H1 (cell line): Measurements from ENCODE around the gene EGFLAM. TPM values are rescaled to one million over a fixed set of nuclear protein-coding genes. Genes with fewer than 3 reads are reported as not detected.

Source experiments
- CTCF ChIA-PET: fragments of 300-600 bp; sonication (Branson Sonifier 250); formaldehyde crosslinking; loops from one replicate; lab custom pipeline; 2021; ENCODE audit not compliant: partially characterized antibody; lab: Charles Lee
- POLR2A ChIA-PET: fragments of 300-600 bp; sonication (Branson Sonifier 250); formaldehyde crosslinking; loops from one replicate; lab custom pipeline; 2021; ENCODE audit warnings: inconsistent platforms; ENCODE audit not compliant: partially characterized antibody; lab: Charles Lee
- DNase-seq, 2 experiments: peaks; one replicate each; pipeline versions ENCODE4 v3.0.0 to v3.0.0-alpha.2; 2010 to 2022; ENCODE audit warnings: low spot score in 2 of 2, low read depth in 1 of 2, mixed read lengths in 1 of 2
- FAIRE-seq: peaks from 2 replicates; lab custom pipeline; 2011; peaks lifted over from hg19 to GRCh38; lab: Jason Lieb, UNC
- H2AFZ ChIP-seq: 2 replicates; pipeline ENCODE4 v1.8.1; 2012; ENCODE audit warnings: low read length, inconsistent platforms
- H2AK5ac ChIP-seq: 2 replicates; pipeline ENCODE4 v1.6.1; 2013; ENCODE audit warnings: low read depth, low read length
- H2BK120ac ChIP-seq: replicated peaks from 2 replicates; pipeline ENCODE3; 2013; ENCODE audit warnings: low read depth, low read length, inconsistent platforms
- H2BK12ac ChIP-seq: 2 replicates; pipeline ENCODE4 v1.6.1; 2013; ENCODE audit warnings: low read depth, low read length
- H2BK15ac ChIP-seq: 2 replicates; pipeline ENCODE4 v1.6.1; 2013; ENCODE audit warnings: low read length
- H2BK20ac ChIP-seq: 2 replicates; pipeline ENCODE4 v1.6.1; 2013; ENCODE audit warnings: low read length
- H2BK5ac ChIP-seq: 2 replicates; pipeline ENCODE4 v1.6.1; 2013; ENCODE audit warnings: low read depth, low read length
- H3K14ac ChIP-seq: 2 replicates; pipeline ENCODE4 v1.6.1; 2013; ENCODE audit warnings: inconsistent platforms; ENCODE audit not compliant: insufficient read length
- H3K18ac ChIP-seq: 2 replicates; pipeline ENCODE4 v1.6.1; 2013; ENCODE audit warnings: low read length; ENCODE audit errors: extremely low read depth
- H3K23ac ChIP-seq: 2 replicates; pipeline ENCODE4 v1.6.1; 2013; ENCODE audit warnings: inconsistent platforms; ENCODE audit not compliant: insufficient read length
- H3K23me2 ChIP-seq: 2 replicates; pipeline ENCODE4 v1.6.1; 2013; ENCODE audit warnings: low read depth, low read length
- H3K27ac ChIP-seq: 2 replicates; pipeline ENCODE4 v1.6.1; 2011; ENCODE audit warnings: low read depth, low read length, inconsistent platforms
- H3K27me3 ChIP-seq, 4 experiments: replicated peaks in 1 of 4; 1 replicate in 1 of 4; 2 replicates in 3 of 4; pipeline versions ENCODE4 v1.6.1 to v1.8.1; 2011 to 2013; ENCODE audit warnings: low read length in 3 of 4, mild to moderate bottlenecking in 3 of 4, inconsistent platforms in 2 of 4, mixed read lengths in 2 of 4, moderate library complexity in 1 of 4; ENCODE audit not compliant: control insufficient read depth in 3 of 4, insufficient read depth in 3 of 4; ENCODE audit errors: extremely low read depth in 1 of 4
- H3K36me3 ChIP-seq, 4 experiments: 2 replicates each; pipeline versions ENCODE4 v1.6.1 to v1.8.1; 2011 to 2013; ENCODE audit warnings: mild to moderate bottlenecking in 4 of 4, low read length in 3 of 4, moderate library complexity in 2 of 4, control low read depth in 1 of 4, inconsistent platforms in 1 of 4; ENCODE audit not compliant: insufficient read depth in 4 of 4, control insufficient read depth in 2 of 4
- H3K4ac ChIP-seq: replicated peaks from 2 replicates; pipeline ENCODE3; 2013; ENCODE audit warnings: low read length, low read depth, mixed read lengths, inconsistent platforms; ENCODE audit not compliant: insufficient read length
- H3K4me1 ChIP-seq, 4 experiments: replicated peaks in 1 of 4; 1 replicate in 1 of 4; 2 replicates in 3 of 4; pipeline versions ENCODE4 v1.6.1 to v1.8.1; 2011 to 2013; ENCODE audit warnings: low read length in 3 of 4, inconsistent platforms in 2 of 4, mixed read lengths in 1 of 4; ENCODE audit not compliant: insufficient read depth in 4 of 4, control insufficient read depth in 3 of 4
- H3K4me2 ChIP-seq, 2 experiments: 2 replicates each; pipeline versions ENCODE4 v1.6.1 to v1.8.1; 2011 to 2013; ENCODE audit warnings: low read depth in 2 of 2, low read length in 2 of 2, control low read depth in 1 of 2, inconsistent platforms in 1 of 2, mild to moderate bottlenecking in 1 of 2; ENCODE audit not compliant: insufficient read depth in 1 of 2
- H3K4me3 ChIP-seq, 4 experiments: fragments of 200-600, 300-600 bp in 1 of 4; sonication (generic), shearing (Covaris generic), sonication (Bioruptor Twin) in 1 of 4; 2 replicates each; pipeline versions ENCODE4 v1.5.1 to v1.8.1; 2011 to 2016; ENCODE audit warnings: low read length in 4 of 4, low read depth in 3 of 4, control low read depth in 2 of 4, inconsistent platforms in 2 of 4, mild to moderate bottlenecking in 2 of 4, mixed read lengths in 1 of 4, moderate library complexity in 1 of 4; ENCODE audit not compliant: insufficient read depth in 2 of 4; ENCODE audit errors: extremely low read depth in 1 of 4
- H3K56ac ChIP-seq: replicated peaks from 2 replicates; pipeline ENCODE3; 2013; ENCODE audit warnings: low read depth, mild to moderate bottlenecking, mixed read lengths, low read length, inconsistent platforms; ENCODE audit not compliant: insufficient read length
- H3K79me1 ChIP-seq: 2 replicates; pipeline ENCODE4 v1.6.1; 2013; ENCODE audit warnings: low read depth, low read length, control low read depth
- H3K79me2 ChIP-seq, 2 experiments: 2 replicates each; pipeline versions ENCODE4 v1.6.1 to v1.8.1; 2012 to 2013; ENCODE audit warnings: low read length in 2 of 2, mild to moderate bottlenecking in 2 of 2, inconsistent platforms in 1 of 2; ENCODE audit not compliant: insufficient read depth in 2 of 2, control insufficient read depth in 1 of 2
- H3K9ac ChIP-seq, 4 experiments: replicated peaks in 1 of 4; 1 replicate in 1 of 4; 2 replicates in 3 of 4; pipeline versions ENCODE4 v1.6.1 to v1.8.1; 2011 to 2013; ENCODE audit warnings: low read depth in 3 of 4, low read length in 3 of 4, control low read depth in 2 of 4, mild to moderate bottlenecking in 2 of 4, moderate library complexity in 2 of 4, inconsistent platforms in 1 of 4; ENCODE audit errors: extremely low read depth in 1 of 4
- H3K9me3 ChIP-seq, 2 experiments: 2 replicates each; pipeline versions ENCODE4 v1.6.1 to v1.8.1; 2012 to 2013; ENCODE audit warnings: mild to moderate bottlenecking in 2 of 2, moderate library complexity in 2 of 2, control low read depth in 1 of 2, inconsistent platforms in 1 of 2, low read depth in 1 of 2, low read length in 1 of 2, mixed read lengths in 1 of 2; ENCODE audit not compliant: insufficient read depth in 2 of 2
- H4K20me1 ChIP-seq, 2 experiments: replicated peaks in 1 of 2; 2 replicates each; pipeline versions ENCODE3 to v1.8.1; 2011 to 2013; ENCODE audit warnings: inconsistent platforms in 2 of 2, low read length in 2 of 2, mild to moderate bottlenecking in 1 of 2; ENCODE audit not compliant: insufficient read depth in 2 of 2, control insufficient read depth in 1 of 2
- H4K5ac ChIP-seq: 2 replicates; pipeline ENCODE4 v1.6.1; 2013; ENCODE audit warnings: low read length, low read depth, mixed read lengths, inconsistent platforms; ENCODE audit not compliant: insufficient read length
- H4K8ac ChIP-seq: 2 replicates; pipeline ENCODE4 v1.8.0; 2013; ENCODE audit warnings: mild to moderate bottlenecking, moderate library complexity, low read length, inconsistent platforms; ENCODE audit not compliant: insufficient read depth; ENCODE audit errors: extremely low read depth
- H4K91ac ChIP-seq: replicated peaks from 2 replicates; pipeline ENCODE3; 2013; ENCODE audit warnings: low read length, mixed read lengths, inconsistent platforms; ENCODE audit not compliant: insufficient read length
- CBX5 ChIP-seq: fragments of 300-800, 300-1000 bp; sonication (generic); IDR thresholded peaks from 2 replicates; pipeline ENCODE4 v1.7.1; 2016; ENCODE audit warnings: antibody characterized with exemption, low read length, low read depth
- CBX8 ChIP-seq: fragments of 300-800, 300-1000 bp; sonication (generic); IDR thresholded peaks from 2 replicates; pipeline ENCODE4 v1.7.1; 2016; ENCODE audit warnings: low read depth, low read length, borderline replicate concordance
- CEBPB ChIP-seq: IDR thresholded peaks from 2 replicates; pipeline ENCODE4 v1.6.1; 2012; ENCODE audit warnings: low read depth, low read length
- FOSL1 ChIP-seq: IDR thresholded peaks from 2 replicates; pipeline ENCODE4 v1.6.1; 2011; ENCODE audit warnings: mild to moderate bottlenecking, low read depth, low read length, moderate library complexity; ENCODE audit not compliant: insufficient read depth
- GABPA ChIP-seq: IDR thresholded peaks from 2 replicates; pipeline ENCODE4 v1.6.1; 2011; ENCODE audit warnings: mild to moderate bottlenecking, low read length, moderate library complexity, borderline replicate concordance; ENCODE audit not compliant: insufficient read depth
- GTF2F1 ChIP-seq: IDR thresholded peaks from 2 replicates; pipeline ENCODE4 v1.6.1; 2012; ENCODE audit warnings: low read depth, low read length, improper control_type of control experiment, borderline replicate concordance
- JUN ChIP-seq: IDR thresholded peaks from 2 replicates; pipeline ENCODE4 v1.6.1; 2011; ENCODE audit warnings: low read depth, mild to moderate bottlenecking, improper control_type of control experiment, low read length
- MAFK ChIP-seq: IDR thresholded peaks from 2 replicates; pipeline ENCODE4 v1.6.1; 2012; ENCODE audit warnings: low read depth, mild to moderate bottlenecking, improper control_type of control experiment, low read length
- PHF8 ChIP-seq: fragments of 200-600 bp; sonication (generic); conservative IDR thresholded peaks from 2 replicates; pipeline ENCODE4 v1.7.1; 2012; ENCODE audit warnings: low read depth, mild to moderate bottlenecking, inconsistent platforms, low read length, moderate library complexity
- POLR2AphosphoS5 ChIP-seq: IDR thresholded peaks from 2 replicates; pipeline ENCODE4 v1.6.1; 2011; ENCODE audit warnings: low read depth, low read length
- POU5F1 ChIP-seq: IDR thresholded peaks from 2 replicates; pipeline ENCODE4 v1.6.1; 2011; ENCODE audit warnings: low read depth, mild to moderate bottlenecking, low read length, moderate library complexity
- RNF2 ChIP-seq: fragments of 200-900, 300-1000 bp; sonication (generic); IDR thresholded peaks from 2 replicates; pipeline ENCODE4 v1.7.1; 2016; ENCODE audit warnings: borderline replicate concordance, low read depth, mild to moderate bottlenecking, antibody characterized with exemption, low read length; ENCODE audit not compliant: poor library complexity, severe bottlenecking; ENCODE audit errors: missing control alignments
- SP1 ChIP-seq: IDR thresholded peaks from 2 replicates; pipeline ENCODE4 v1.6.1; 2011; ENCODE audit warnings: low read depth, low read length
- SRF ChIP-seq: IDR thresholded peaks from 2 replicates; pipeline ENCODE4 v1.6.1; 2011; ENCODE audit warnings: mild to moderate bottlenecking, low read depth, low read length, moderate library complexity
- TBP ChIP-seq: IDR thresholded peaks from 2 replicates; pipeline ENCODE4 v1.6.1; 2011; ENCODE audit warnings: low read depth, low read length, improper control_type of control experiment
- TEAD4 ChIP-seq: IDR thresholded peaks from 2 replicates; pipeline ENCODE4 v1.6.1; 2012; ENCODE audit warnings: low read depth, low read length, inconsistent platforms, mixed read lengths
- WGBS, 2 experiments: shearing (Covaris generic) in 1 of 2; methylation state at CpG; one replicate each; pipeline versions ENCODE4 v1.1.6 to v1.1.7; 2013 to 2015; ENCODE audit warnings: low lambda C conversion rate in 2 of 2, mixed read lengths in 2 of 2, inconsistent platforms in 1 of 2, low coverage in 1 of 2, missing lambda C conversion rate in 1 of 2; ENCODE audit not compliant: insufficient replicate concordance in 2 of 2, insufficient coverage in 1 of 2, insufficient read length in 1 of 2; ENCODE audit errors: extremely low coverage in 1 of 2, missing lambda C conversion rate in 1 of 2; 5-methylcytosine and 5-hydroxymethylcytosine counted together
- polyA plus RNA-seq, 7 experiments: library from polyadenylated mRNA; depleted of rRNA in 3 of 7; stranded (reverse) in 5 of 7; unstranded in 2 of 7; fragments of >200 nt in 5 of 7; fragments of 200-250 nt in 2 of 7; gene quantifications; 1 replicate in 5 of 7; 2 replicates in 1 of 7; 4 replicates in 1 of 7; pipeline versions ENCODE4 v1.2.1 to v1.2.3, GENCODE V29; 2011 to 2013; ENCODE audit warnings: missing spikeins in 2 of 7, mixed read lengths in 2 of 7
- total RNA-seq: library from RNA; stranded (reverse); fragmentation: NEBNext Ultra II Directional; extraction: Animal tissue kit (Norgen Biotek cat#: 25700); gene quantifications from 2 replicates; pipeline ENCODE4 v1.2.1, GENCODE V29; 2021

Gene EGFLAM
- total and polyA plus RNA-seq, 2 of the 8 experiments (the other 6 are each of a cell fraction or from before 2014, with no cell fraction given), result 0.20 to 0.24 TPM

DNA sequence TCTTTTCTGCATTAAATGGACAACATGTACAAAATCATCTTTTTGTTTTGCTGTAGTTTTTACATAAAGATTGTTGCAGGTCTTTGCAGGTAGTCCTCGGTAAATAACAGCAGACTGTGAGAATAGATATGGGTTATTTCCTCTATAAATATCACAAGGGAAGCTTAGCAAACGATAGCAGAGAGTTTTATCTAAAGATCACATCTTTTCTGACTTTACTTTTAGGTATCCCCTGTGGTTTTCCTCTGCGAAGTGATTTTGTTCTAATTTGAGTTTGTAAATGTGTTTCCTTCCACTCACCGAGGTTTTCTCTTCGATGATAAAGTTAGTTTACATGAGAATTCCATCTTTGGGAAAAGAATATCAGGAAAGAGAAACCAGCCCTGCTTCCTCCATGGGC lies 109.6 kb downstream of the EGFLAM start:
- Histone ChIP-seq H2AFZ (no peak overlapping the region), H4K8ac (no peak overlapping the region), H2BK20ac (no peak overlapping the region), H2BK120ac (no peak overlapping the region), H3K79me1 (no peaks in the 10 kb centered on the region), H2BK5ac (no peak overlapping the region), H4K20me1 (no peaks in the 10 kb centered on the region), H3K79me2 (no peaks in the 10 kb centered on the region), H2BK15ac (no peak overlapping the region), H3K4me3 (no peak overlapping the region), H3K9me3 (no peaks in the 10 kb centered on the region), H3K14ac (no peak overlapping the region), H3K27ac (no peak overlapping the region), H4K5ac (no peak overlapping the region), H3K23ac (no peak overlapping the region), H2AK5ac (no peak overlapping the region), H3K4ac (no peak overlapping the region), H4K91ac (no peak overlapping the region), H3K9ac (no peak overlapping the region), H3K36me3 (no peaks in the 10 kb centered on the region), H3K56ac (no peak overlapping the region), H3K23me2 (no peaks in the 10 kb centered on the region), H2BK12ac (no peak overlapping the region), H3K4me1 (no peaks in the 10 kb centered on the region), H3K27me3 (no peaks in the 10 kb centered on the region), H3K4me2 (no peak overlapping the region), H3K18ac (no peak overlapping the region)
- ChIA-PET POLR2A (no interaction called here), CTCF (interaction anchor here (3.5 kb wide), 1 partner anchor 15 kb away, joined by 14 read pairs; no protein-coding TSS in a partner anchor)
- DNase-seq, result no peak
- no peak for FAIRE-seq
- 79% methylated on average over 5 of the region's 5 CpGs; no CpG with 5 or more reads in 1 of the 2 experiments for WGBS, 2 experiments
- TF ChIP-seq CEBPB (no peak), RNF2 (no peak), CBX8 (no peak), SRF (no peak), TEAD4 (no peak), SP1 (no peak), POU5F1 (no peak), FOSL1 (no peak), JUN (no peak), TBP (no peak), POLR2AphosphoS5 (no peak), MAFK (no peak), CBX5 (no peak), GTF2F1 (no peak), PHF8 (no peak), GABPA (no peak)
